HG03159 (cell line): ENCODE results near the gene HOTAIR.

Experiments used
- ATAC-seq: cut with Tn5 transposase; IDR thresholded peaks from one replicate; pipeline ENCODE4 v1.9.1; 2021; ENCODE audit warnings: mild to moderate bottlenecking, moderate library complexity; ENCODE audit not compliant: unreplicated experiment

The HOTAIR gene

DNA sequence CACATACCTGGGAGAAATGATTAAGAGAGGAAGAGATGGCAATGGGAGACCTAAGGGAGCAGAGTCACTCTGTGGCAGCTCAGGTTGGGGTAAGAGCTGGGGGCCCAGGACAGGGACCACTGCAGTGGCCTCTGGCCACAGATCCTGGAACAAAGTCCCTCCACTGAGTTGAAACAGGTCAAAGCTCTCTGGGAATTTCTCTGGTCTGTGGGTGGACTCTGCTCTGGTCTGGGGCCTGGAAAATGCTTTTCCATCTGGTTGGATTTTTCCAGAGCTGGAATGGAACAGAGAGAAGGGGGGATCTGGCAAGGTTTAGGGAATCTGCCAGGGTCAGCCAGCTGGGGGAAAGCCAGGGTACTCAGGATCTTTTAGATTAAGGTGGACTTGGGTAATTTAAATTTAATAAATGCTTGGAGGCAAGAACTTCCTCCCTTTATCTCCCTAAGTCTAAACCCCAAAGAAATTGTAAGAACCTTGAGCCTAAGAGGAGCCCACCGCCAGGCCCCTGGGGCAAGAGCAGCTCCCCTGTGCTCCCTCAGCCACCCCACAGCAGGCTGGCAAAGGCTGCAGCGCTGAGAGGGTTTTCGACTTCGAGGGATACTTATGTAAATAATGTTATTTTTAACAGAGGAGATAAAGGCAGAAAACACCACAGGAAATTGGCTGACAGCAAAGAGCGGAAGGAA is 13.9 kb upstream of the HOTAIR start:
- no peak for ATAC-seq

DNA sequence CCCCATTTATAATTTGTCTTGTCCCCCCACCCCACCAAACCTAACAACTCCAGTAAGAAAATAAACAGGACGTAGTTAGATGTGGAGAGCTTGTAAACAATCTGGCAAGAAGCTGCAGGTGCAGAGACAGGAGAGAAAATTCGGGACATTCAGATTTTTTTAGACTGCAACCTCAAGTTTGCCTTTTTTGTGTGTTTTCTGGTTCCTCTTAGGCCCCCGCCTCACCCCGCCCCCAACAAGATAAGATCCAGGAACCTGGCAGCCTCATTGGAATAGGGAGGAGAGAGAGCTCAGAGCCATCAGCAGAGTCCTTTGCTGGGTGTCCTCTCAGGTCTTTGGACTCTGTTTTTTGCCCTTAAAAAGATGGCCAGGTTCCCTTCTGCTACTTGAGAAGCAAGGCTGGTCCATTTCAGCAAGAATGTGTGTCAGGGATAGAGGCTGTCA is 13.1 kb upstream of the HOTAIR start:
- no peak for ATAC-seq

DNA sequence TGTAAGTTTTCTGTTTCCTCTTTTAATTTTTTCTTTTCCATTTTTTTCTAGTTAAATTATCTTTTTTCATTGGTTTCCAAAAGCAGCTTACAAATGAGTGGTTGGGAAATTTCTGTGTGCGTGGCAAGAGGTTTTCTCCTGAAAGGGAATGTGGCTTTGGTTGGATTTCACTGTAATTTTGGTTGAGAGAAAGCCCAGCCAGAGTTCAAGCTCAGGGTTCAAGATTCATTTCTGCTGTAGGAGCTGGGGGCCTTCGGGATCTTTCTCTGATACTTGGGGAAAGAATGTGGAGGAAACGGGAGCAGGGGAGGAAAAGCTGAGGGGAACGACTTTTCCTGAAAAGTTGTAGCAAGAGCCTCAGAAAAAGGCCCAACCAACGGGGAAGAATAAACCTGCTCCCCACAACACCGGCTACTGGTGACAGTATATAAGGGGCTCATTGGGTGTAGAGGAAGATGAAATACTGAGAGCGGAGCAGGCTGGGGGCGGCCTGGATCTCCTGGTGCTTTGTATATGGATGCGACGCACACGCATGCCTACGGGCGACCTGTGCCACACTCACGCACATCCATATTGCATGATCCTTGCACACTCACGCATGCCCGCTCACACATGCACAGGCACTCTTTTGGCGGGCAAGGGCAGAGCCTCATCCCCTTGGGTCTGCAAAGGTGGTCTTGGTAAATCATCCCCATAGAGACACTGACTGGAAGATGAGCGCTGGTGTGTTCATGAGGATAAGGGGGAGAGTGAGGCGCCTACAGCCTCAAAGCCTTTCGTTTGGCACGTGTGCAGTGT is 12.1 kb upstream of the HOTAIR start:
- no peak for ATAC-seq

DNA sequence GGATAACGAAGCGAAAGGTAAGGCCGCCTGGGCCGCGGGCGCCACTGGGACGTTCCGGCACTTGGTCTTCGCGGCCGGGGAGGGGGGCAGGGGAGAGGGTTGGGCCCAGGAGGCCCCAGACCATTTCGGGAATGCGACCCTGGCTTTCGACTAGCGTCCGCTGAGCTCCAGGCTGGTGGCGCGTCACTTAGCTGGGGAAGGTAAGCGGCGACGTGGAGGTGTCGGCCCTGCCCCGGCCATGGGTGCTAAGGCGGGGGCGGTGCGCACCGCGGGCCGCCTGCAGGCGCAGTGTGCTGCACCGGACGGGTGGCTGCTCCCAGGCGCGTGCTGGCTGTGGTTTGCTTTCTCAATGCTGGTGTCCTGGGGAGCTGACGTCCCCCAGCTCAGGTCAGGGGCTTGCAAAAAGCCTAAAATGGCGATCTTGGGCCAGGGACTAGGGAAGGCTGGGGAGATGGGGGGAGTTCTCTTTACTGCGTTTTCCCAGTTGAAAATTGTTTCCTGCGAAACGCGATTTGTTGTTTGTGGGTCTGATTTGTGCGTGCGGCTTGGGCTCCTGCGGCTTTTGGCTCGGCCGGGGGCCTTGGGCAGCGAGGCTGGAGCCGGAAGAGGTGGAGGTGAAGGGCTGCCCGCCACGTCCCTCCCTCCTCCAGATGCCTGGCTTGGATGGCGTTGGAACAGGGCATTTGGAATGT is 11.4 kb upstream of the HOTAIR start:
- ATAC-seq: no peak

DNA sequence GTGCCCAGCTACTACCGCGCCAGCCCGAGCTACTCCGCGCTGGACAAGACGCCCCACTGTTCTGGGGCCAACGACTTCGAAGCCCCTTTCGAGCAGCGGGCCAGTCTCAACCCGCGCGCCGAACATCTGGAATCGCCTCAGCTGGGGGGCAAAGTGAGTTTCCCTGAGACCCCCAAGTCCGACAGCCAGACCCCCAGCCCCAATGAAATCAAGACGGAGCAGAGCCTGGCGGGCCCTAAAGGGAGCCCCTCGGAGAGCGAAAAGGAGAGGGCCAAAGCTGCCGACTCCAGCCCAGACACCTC is 10.9 kb upstream of the HOTAIR start:
- ATAC-seq: no peak

DNA sequence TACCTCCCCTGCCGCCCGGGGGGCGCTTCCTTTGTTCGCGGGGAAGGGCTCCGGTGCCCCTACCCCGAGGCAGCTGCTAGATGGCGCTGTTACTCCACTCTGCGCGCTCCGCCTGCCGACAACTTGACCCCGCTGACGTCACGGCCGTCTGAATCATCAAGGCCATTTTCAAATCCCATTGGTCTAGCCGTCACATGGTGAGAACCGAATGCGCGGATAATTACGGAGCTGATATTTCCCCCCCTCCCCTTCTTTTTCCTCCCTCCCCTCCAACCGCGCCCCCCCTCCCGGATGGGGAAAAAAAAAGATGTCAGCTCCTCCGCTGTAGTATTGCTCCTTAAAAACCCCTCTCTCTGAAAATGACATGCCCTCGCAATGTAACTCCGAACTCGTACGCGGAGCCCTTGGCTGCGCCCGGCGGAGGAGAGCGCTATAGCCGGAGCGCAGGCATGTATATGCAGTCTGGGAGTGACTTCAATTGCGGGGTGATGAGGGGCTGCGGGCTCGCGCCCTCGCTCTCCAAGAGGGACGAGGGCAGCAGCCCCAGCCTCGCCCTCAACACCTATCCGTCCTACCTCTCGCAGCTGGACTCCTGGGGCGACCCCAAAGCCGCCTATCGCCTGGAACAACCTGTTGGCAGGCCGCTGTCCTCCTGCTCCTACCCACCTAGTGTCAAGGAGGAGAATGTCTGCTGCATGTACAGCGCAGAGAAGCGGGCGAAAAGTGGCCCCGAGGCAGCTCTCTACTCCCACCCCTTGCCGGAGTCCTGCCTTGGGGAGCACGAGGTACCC is 10.3 kb upstream of the HOTAIR start, which contains the start of gene HOXC10:
Gene HOXC10 (plus strand): TSS at position 246 of the 791 bp plus-strand sequence. CDS start 114 bp downstream, at position 360.
- ATAC-seq: no peak

DNA sequence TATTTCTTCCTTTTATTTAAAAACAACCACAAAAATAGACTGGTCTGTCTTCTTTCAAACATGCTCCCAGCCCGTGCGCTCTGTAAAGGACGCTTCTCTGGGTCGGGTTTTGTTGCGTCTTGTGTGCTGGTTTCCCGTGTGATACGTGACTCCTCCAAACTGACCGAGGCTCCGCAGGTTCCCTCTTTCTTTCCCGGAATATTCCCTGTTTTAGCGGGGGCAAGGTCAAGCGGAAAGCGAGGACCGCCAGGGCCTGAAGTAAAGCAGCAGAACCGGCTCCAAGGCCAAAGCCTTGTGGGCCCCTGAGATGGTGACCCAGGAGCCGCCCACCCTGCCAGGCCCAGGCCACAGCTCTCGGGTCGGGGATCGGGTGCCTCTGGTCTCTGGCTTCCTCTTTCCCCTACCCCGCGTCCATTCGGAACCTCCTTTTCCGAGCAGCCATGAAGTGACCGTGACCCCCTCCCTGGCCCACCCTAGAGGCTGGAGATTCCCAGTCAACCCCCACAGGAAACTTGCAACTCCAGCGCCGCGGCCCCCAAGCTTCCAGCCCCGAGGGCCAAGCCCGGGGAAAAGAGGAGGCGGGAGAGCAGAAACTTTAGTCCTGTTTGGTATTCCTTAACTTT is 9.3 kb upstream of the HOTAIR start:
- no peak for ATAC-seq

DNA sequence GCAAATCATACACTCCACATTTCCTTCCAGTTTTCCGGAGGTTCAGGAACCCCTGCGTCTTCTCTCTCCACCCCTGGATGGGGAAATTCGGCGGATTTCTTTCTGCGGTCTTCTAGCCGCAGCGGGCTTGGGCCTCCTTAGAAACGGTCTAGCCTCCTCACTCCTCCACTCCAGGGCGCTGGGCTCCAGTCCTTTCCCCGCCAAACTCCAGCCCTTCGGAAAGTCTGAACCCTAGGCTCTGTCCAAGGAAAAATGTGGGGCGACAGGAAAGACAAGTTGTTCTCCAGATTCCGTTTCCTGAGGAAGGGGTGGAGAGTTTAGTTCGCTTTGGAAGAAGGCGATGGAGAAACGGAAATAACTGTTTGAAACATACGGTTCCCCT is 8.8 kb upstream of the HOTAIR start:
- no peak for ATAC-seq

DNA sequence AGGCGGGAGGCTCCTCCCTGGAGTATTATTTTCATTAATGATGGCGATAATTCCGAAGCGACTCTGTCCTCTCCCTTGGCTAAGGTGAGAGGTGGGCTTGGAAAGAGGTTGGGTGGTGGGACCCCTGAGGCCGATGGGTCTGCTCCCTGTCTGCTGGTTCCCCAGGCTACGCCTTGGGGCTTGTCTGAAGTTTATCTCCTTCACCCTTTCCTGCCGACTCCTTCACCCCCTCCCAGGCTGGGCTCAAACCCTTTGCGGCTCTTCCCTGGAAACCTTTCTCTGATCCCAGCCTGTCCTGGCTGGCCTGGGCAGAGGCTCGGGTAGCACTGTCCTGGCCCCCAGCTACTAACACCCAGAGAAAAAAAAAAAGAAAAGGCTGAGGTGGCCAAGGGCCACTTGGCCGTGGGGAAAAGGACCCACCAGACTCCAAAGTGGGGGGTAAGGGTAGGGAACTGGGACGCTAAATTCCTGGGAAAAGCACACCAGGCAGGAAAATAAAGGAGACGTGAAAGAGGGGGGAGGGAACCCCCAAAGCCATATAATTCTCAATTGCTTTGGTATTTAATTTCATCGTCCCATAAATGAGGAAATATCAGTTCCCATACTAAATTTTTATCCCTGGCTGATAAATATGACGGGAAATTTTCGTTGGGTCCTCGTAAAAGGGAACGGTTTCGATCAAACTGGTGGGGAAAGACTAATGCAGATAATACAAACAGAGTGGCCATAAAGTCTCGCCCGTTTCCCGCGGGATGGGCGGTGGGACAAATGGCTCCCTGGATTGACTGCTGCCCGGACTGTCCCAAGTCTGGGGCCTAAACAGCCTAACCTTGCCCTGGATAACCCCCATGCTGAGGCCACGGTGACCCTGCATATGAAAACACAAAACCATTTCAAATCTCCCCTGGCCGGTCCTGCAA is 8.2 kb upstream of the HOTAIR start:
- ATAC-seq: no peak

DNA sequence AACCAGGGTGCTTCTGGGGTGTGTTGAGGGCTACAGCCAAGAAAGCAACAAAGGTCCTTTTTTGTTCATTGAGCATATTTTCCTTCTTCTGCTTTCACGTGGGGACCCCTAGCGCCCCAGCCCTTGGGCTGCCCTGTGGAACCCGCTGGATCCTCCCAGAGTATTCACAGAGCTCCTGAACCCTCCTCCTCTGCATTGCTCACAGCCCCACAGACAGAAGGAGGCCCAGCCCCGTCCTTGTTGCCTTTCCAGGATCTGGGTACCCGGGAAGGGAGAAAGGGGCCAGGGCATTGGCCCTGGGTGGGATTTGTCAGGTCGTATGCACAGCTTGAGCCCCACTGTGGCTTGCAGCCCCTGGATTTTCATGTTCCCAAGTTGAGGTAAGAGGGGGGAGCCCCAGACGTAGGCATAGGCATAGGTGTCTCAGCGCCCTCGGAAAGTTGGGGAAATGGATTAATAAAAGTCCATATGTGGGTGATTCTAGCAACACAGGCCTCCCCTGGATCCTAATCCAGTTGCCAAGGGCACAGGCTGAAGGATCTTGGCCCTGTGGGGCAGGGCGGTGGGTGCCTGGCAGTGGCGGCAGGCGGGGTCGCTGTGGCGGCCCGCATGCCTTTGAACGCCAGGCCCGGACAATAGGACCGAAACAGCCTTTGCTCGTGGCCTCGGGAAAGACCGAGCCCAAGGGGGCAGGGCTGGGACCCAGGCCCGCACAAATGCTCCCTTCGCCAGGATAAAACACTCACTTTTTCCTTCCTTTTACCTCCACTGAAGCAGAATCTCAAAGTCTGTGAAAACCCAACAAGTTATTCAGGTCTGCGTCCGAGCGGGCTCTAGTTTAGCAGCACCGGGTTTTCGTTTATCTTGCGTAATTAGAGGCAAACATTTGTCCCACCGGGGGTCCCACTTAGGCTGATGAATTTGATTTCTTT is 7.1 kb upstream of the HOTAIR start:
- no peak for ATAC-seq

DNA sequence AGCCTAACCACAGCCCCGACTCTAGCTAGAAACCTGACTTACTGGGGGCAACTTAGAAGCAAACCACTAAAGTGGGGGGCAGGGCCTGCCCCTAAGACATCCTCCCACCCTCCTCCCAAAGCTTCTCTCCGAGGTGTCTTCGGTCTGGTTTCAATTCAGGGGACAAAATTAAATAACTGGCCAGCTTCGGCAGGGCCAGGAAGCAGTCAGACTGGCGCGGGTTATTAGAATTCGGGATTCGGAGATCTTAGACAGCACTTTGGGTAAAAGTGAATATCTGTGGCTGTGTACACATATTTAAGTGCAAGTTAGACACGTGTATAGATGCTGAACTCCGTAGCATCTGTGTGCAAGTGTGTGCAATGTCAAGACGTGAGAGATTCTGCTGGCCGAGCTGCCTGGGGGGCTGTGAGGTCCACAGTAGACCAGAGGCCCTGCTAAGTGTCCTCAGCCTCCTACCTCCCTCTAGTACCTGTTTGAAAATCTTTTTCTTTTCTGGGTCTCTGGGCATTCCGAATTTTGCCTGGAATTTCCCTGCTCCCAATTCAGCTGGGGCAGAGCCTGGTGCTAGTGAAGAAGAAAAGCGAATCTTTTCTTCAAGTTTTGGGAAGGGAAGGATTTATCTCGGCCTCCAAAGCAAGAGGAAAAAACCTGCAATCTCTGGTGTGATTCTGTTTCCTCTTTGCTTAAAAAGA is 6.2 kb upstream of the HOTAIR start:
- no peak for ATAC-seq

DNA sequence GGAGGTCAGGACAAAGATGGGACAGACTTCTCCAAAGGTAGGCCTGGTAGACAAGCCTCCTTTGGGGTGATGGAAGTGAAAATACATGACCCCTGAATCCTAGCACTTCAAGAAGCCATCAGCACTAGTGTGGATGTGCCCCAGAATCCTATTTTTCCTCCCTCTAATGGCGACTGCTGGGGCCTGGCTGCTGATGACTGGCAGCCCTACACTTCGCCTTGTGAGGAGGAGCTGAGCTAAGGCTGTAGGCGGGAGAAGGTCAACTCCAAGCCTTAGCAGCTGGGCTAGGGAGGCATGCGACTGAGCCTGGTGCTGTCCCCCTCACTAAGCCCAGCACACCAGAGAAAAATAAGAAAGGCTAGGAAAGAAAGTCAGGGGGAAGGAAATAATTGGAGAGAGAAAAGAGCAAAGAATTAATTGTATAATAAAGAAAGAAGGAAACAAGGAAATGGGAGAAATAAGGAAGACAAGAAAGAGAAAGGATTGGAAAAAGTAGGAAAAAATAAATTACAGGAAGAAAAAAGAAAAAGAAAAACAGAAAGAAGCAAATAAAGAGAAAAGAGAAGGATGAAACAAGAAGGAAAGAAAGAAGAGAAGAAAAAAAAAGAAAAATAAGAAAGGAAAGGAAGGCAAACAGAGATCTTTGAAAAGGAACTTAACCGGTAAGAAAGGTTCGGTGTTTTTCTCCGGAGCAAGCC is 5.5 kb upstream of the HOTAIR start:
- ATAC-seq: no peak

DNA sequence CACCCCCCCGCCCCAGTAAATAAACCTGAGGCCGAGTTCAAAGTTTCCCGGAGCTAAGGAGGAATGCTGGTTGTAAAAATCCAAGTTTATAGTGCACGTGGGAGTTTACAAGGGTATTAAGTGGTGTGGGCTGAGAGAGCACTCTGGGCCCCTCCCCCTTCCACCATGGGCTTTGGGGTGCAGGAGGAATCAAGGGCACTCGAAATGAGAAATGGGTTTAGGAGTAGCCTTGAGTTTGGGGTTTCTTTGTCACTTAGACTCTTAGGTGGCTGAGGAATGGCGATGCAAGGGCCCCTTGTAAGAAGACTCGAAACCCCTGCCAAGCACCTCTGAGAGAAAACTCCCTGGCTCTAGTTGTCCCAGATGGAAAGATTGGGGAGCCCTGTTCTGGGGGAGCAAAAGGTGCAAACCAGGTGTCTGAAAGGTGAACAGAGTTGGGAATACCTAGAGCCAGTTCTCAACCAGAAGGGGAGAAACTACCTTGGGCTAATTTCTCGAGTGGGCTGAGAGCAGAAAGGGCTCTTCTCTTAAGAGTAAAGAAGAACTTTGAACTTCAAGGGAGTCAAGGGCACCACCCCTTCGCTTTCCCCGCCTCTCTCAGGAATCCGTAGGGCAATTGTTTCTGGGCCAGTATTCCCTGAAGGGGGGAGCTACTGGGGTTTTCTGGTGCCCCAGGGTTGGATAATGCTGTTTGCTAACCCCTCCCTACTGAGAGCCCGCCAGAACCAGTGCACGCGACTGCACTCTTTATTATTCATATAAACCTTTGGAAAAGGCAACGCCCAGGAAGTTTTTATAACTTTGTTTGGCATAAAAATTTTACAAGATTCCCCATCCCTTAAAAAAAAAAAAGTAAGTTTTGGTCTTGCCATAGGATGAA is 4.0 kb upstream of the HOTAIR start:
- ATAC-seq: no peak

DNA sequence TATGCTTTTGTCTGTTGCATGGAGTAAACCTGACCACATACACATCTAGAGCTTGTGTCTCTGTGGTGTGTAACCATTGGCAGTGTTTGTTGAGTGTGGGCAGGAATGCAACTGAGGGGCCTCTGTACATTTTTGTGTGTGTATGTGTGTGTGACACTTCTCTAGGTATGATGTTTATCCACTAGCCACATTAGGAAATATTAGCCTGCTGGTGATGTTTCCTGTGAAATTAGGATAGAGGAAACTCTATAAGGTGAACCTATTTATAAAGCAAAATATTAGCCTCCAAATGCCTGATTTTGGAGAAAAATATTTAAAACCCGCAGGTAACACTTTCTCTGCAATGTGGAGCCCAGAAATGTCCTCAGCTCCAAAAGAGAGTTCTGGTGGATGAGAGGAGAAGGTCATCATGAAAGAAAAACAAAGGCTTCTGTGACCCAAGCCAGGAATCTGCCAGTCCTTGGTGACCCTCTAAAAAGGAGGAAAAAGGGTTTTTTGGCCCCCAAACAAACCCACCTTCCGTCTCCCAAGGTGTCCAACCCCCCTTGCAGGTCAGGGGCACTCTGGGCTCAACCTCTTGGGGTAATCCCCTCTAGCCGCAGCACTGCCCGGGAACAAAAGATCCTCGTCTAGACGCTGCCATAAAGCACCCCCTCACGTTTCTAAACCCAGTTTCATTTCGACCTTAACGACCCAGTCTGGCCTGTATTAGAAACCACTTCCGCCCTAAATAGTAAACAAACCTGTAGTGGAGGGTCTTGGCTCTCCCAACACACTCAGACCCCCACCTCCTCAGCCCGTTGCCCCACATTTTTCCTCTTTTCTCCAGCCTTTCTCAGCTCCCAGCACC is 3.1 kb upstream of the HOTAIR start:
- no peak for ATAC-seq

DNA sequence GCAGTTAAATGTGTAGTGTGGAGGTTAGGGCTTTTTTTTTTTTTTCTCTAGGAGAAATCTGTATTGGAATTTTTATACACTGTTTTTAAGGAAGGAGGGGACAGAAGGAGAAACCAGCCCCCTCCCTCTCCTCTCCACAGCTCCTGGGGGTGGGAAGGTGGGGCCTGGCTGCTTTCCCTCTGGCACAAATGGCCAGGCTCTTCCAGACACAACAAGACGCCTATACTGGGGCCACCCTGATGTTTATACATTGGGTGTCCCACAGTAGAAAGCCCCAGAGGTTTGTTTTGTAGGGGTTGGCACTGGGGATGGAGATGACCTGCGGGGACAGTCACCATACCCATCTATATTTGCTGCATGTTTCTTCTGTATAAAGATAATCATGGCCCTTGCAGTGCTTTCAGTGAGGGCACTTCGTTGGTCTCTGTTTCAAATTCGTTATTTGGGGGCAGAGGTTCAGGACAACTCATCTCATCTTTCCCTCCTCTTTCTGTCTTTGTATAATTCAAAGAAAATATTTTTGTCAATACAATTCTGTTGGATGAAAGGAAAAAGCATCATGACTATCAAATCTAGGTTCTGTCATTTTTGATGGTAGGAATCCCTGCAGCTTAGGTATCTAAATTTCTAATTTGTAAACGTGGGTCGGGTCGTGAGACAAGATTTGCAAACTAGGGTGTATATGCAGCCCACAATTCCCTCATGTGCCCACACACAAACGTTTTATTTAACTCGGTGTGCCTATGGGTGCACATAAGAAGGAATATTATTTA is 2.3 kb upstream of the HOTAIR start:
- ATAC-seq: no peak
